Mesothelial cell of epicardium (in vitro differentiated cells): ENCODE data around the gene LETM1. TPM values are rescaled to one million over a fixed set of nuclear protein-coding genes. Genes with fewer than 3 reads are reported as not detected.
A peak's percentile ranks its signal among the peaks of the same experiment; 100 is the strongest.

Source experiments
- DNase-seq, 2 experiments: peaks; one replicate each; pipeline ENCODE4 v3.0.0; 2021; ENCODE audit warnings: low spot score in 2 of 2; ENCODE audit not compliant: unreplicated experiment in 2 of 2
- H3K27ac Mint-ChIP-seq: 2 replicates; pipeline ENCODE4 v1.8.0; 2021; ENCODE audit warnings: mixed read lengths
- H3K27me3 Mint-ChIP-seq: 2 replicates; pipeline ENCODE4 v1.8.0; 2021; ENCODE audit warnings: low read depth, mixed read lengths
- H3K36me3 Mint-ChIP-seq: 2 replicates; pipeline ENCODE4 v1.8.0; 2021; ENCODE audit warnings: mixed read lengths
- H3K4me1 Mint-ChIP-seq: 2 replicates; pipeline ENCODE4 v1.8.0; 2021; ENCODE audit warnings: mixed read lengths
- H3K4me3 Mint-ChIP-seq: 2 replicates; pipeline ENCODE4 v1.8.0; 2021; ENCODE audit warnings: mild to moderate bottlenecking, moderate library complexity, mixed read lengths
- H3K9me3 Mint-ChIP-seq: 2 replicates; pipeline ENCODE4 v1.8.0; 2021; ENCODE audit warnings: mixed read lengths
- CTCF ChIP-seq: fragments of 200-600 bp; sonication (generic); IDR thresholded peaks from one replicate; pipeline ENCODE4 v1.5.0; 2021; ENCODE audit warnings: antibody characterized with exemption; ENCODE audit not compliant: unreplicated experiment
- total RNA-seq: library from RNA; stranded (reverse); gene quantifications from 3 replicates; pipeline ENCODE4 v1.2.1, GENCODE V29; 2021

Gene LETM1
- total RNA-seq, 1 donor from 2014 or later = 48.7 TPM

GRCh38 chr4:1792832-1793495 lies 63.0 kb downstream of the LETM1 start, which contains the start of gene FGFR3:
Gene FGFR3 (plus strand): TSS chr4:1793293. CDS start chr4:1793935, 642 bp downstream.
- peaks cover 2% of the 10 kb centered on the region for H3K4me1 Mint-ChIP-seq
- H3K27ac Mint-ChIP-seq = no peak within 1 kb of the TSS
- peaks cover 8% of the 10 kb centered on the region for H3K27me3 Mint-ChIP-seq
- H3K9me3 Mint-ChIP-seq = no peaks in the 10 kb centered on the region
- H3K36me3 Mint-ChIP-seq = no peaks in the 10 kb centered on the region
- TF ChIP-seq CTCF = no peak
- DNase-seq = no peak
- H3K4me3 Mint-ChIP-seq = peak within 1 kb of the TSS; percentile 59

GRCh38 chr4:1792158-1792831 lies 63.7 kb downstream of the LETM1 start:
- Mint-ChIP-seq H3K36me3 (no peaks in the 10 kb centered on the region), H3K27ac (no peak overlapping the region), H3K27me3 (peaks cover 8% of the 10 kb centered on the region), H3K4me1 (peaks cover 2% of the 10 kb centered on the region), H3K4me3 (peak overlapping the region; percentile 59), H3K9me3 (no peaks in the 10 kb centered on the region)
- TF ChIP-seq CTCF = no peak
- no peak for DNase-seq

GRCh38 chr4:1790005-1790404 lies 66.0 kb downstream of the LETM1 start:
- Mint-ChIP-seq H3K27ac (no peak overlapping the region), H3K27me3 (peaks cover 2% of the 10 kb centered on the region), H3K36me3 (no peaks in the 10 kb centered on the region), H3K9me3 (no peaks in the 10 kb centered on the region), H3K4me3 (no peak overlapping the region), H3K4me1 (peaks cover 2% of the 10 kb centered on the region)
- no peak for DNase-seq
- no peak for TF ChIP-seq CTCF

GRCh38 chr4:1789552-1789951 lies 66.4 kb downstream of the LETM1 start:
- H3K27ac Mint-ChIP-seq = no peak overlapping the region
- TF ChIP-seq CTCF = no peak
- peaks cover 2% of the 10 kb centered on the region for H3K4me1 Mint-ChIP-seq
- H3K36me3 Mint-ChIP-seq = no peaks in the 10 kb centered on the region
- H3K4me3 Mint-ChIP-seq = no peak overlapping the region
- H3K9me3 Mint-ChIP-seq = no peaks in the 10 kb centered on the region
- H3K27me3 Mint-ChIP-seq = peaks cover 2% of the 10 kb centered on the region
- DNase-seq = no peak

GRCh38 chr4:1788254-1788973 lies 67.5 kb downstream of the LETM1 start:
- TF ChIP-seq CTCF = no peak
- no peak for DNase-seq
- Mint-ChIP-seq H3K36me3 (no peaks in the 10 kb centered on the region), H3K27ac (no peak overlapping the region), H3K27me3 (no peaks in the 10 kb centered on the region), H3K9me3 (no peaks in the 10 kb centered on the region), H3K4me3 (no peak overlapping the region), H3K4me1 (peaks cover 2% of the 10 kb centered on the region)
